Measurements from ENCODE around the gene RAD50.

The RAD50 gene

DNA sequence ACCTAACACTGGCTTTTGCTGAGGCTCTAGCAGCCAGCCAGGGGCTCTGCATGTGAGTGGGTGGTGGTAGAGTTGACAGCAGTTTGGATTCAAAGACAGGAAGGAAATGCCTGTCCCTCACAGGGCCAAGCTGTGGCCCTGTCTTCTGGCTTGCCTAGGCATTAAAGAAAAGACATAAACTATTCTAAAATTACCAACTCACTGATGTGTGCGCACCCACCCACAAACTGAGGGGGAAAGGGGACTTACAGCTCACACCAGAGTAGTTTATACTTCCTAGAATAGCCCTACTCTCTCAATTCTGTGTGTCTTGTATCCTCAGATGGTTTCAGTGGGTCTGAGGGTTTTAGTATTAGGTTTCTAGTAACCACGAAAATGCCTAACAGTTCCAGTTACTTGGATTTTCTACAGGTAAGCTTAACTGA is 82.9 kb downstream of the RAD50 start:
- DNase-seq: no peak

DNA sequence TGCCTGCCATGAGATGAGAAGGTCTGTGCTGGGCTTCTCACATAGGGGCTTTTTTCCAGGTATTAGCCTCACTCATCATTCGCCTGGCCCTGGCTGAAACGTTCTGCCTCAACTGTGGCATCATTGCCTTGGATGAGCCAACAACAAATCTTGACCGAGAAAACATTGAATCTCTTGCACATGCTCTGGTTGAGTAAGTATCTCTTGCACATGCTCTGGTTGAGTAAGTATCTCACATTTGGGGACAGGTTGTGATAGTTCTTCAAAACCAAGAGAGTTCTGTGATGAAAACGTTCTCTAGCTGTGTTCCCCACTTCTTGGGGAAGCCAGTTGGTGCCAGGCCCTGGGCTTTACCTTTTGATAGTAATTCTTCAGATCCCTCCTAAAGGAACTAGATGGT is 83.8 kb downstream of the RAD50 start:
- no peak for DNase-seq

DNA sequence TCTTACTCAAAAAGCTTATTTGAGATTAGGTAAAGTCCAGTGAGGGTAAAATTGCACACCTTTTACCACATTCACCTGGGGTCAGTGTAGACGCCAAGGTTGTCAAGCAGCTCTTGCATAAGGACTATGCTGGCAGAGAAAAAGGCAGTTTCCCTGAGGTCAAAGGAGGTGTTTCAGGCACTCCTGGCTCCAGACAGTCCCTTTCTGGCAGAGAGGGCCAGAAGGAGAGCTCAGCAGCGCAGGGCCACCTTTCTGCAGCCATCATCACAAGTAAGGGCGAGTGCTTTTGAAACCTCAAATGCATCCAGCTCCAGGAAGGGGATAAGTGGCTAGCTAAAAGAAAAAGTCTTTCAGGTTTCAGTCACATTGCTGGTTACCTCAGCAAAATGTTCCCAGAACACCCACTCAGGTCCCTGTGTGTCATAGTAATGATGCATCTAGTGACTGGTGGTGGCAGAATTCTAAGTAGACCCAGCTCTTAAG is 84.5 kb downstream of the RAD50 start:
- no peak for DNase-seq

DNA sequence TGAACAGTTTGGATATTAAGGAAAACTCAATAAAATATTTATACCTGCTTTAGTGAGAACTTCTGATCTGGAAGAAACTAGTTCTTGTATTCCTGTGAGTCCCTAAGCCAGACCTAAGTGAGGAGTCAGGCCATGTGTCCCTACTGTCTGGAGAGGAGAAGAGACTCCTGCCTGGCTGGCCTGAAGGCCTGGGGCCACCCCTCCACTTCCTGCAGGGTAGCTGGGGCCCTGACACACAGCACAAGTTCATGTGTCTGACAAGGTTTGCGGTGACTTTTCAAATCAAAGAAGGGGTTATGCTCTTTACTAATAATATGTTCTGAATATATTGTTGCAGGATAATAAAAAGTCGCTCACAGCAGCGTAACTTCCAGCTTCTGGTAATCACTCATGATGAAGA is 85.1 kb downstream of the RAD50 start:
- no peak for DNase-seq

DNA sequence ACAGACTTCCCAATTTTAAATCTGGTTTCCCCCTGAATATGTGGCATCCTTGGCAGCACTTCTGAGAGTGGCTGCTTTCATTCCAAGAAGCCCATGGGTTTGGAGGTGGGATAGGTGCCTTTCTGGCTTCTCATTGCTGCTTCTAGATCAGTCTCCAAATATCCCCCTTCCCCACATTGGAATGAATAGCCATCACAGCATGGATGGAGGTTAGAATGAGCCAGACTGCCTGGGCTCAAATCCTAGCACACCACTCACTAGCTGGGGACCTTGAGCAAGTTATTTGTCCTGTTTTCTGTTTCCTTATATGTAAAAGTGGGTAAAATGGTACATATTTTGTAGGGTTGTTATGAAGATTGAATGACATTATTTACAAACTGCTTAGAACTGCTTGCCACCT is 87.4 kb downstream of the RAD50 start:
- no peak for DNase-seq

DNA sequence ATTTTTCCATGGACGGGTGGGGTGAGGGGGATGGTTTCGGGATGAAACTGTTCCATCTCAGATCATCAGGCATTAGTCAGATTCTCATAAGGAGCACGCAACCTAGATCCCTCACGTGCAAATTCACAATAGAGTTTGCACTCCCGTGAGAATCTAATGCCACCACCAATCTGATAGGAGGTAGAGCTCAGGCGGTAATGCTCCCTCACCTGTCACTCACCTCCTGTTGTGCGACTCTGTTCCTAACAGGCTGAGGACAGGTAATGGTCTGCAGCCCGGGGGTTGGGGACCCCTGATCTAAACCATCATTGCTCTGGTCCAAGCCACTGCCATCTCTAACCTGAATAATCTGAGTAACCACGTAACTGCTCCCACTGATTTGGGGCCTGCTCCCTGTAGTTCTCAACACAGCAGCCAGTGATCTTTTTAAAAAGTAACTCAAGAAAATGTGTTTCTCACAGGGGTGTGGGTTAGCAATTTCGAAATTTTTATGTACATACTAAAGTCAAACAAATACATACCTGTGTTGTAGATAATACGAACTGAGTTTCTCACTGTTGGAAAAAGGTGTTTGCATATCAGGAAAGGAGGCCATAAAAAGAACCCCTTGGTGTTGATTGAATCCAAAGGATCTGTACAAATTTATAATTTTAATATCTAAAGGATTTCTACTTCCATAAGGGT is 89.9 kb downstream of the RAD50 start:
- DNase-seq: no peak

DNA sequence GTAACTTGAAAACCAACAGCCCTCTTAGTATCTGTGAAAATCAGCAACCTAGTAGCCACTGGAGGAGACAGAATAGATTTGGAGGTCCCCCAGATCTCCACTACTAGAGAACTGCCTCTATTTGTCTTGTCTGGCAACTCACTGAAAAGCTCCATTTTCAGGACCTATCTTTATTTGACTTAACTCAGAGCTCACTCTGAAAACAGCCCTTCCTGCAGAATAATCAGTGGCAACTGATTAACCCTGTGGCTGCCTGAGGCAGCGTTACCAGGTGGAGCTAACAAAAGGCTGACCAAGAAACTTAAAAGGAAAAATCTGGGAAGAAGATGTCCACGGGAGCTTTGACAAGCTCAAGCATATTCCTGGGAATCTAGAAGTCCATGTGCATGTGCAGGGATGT is 90.7 kb downstream of the RAD50 start:
- no peak for DNase-seq

DNA sequence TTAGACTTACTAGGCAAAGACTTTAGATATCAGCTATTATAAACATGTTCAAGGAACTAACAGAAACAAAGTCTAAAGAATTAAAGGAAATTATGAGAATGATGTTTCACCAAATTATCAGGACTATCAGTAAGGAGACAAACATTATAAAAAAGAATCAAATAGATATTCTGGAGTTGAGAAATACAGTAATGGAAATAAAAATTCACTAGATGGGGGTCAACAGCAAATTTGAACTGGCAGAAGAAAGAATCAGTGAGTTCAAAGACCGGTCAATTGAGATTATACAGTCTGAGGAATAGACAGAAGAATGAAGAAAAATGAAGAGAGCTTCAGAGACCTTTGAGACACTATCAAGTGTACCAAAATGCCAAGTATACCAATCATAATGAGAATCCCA is 91.6 kb downstream of the RAD50 start:
- no peak for DNase-seq

DNA sequence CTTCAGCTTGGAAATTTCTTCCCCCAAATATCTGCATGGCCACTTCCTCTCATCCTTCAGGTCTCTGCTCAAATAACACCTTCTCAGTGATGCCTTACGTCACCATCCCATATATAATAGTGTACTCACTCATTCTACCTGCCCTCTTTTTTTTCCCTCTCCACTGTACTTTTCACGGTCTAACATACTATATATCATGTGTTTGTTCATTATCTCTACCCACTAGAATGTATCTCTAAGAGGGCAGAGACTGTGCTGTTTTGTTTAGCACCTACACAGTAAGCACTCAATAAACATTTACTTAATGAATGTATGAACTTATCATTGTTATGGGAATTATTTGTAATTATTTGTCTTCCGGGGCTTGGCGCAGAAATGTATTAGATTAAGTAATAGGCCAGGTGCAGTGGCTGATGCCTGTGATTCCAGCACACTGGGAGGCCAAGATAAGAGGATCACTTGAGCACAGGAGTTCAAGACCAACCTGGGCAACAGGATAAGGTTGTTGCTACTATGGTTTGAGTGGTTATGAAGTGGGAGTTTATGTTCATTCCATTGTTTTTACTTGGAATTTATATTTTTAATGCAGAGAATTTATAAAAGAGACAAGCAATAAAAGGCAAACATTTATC is 95.2 kb downstream of the RAD50 start:
- DNase-seq: no peak

DNA sequence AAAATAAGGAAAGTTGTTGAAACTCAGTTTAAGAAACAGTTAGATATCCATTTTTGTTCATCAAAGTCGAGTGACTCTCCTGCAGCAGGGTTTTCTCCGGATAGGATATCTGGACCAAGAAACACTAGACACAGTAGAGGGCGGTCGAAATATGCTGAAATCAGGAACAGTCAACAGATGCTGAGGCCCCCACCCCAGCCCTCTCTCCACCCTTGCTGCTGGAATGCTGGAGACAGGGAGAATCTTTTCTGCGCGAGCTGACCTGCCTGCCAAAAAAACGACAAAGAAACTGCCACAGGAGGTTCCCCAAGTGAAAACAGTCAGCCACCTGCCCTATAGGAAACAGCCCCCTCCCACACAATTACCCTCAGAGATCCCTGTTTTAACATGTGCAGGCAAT is 96.9 kb downstream of the RAD50 start:
- DNase-seq: no peak

DNA sequence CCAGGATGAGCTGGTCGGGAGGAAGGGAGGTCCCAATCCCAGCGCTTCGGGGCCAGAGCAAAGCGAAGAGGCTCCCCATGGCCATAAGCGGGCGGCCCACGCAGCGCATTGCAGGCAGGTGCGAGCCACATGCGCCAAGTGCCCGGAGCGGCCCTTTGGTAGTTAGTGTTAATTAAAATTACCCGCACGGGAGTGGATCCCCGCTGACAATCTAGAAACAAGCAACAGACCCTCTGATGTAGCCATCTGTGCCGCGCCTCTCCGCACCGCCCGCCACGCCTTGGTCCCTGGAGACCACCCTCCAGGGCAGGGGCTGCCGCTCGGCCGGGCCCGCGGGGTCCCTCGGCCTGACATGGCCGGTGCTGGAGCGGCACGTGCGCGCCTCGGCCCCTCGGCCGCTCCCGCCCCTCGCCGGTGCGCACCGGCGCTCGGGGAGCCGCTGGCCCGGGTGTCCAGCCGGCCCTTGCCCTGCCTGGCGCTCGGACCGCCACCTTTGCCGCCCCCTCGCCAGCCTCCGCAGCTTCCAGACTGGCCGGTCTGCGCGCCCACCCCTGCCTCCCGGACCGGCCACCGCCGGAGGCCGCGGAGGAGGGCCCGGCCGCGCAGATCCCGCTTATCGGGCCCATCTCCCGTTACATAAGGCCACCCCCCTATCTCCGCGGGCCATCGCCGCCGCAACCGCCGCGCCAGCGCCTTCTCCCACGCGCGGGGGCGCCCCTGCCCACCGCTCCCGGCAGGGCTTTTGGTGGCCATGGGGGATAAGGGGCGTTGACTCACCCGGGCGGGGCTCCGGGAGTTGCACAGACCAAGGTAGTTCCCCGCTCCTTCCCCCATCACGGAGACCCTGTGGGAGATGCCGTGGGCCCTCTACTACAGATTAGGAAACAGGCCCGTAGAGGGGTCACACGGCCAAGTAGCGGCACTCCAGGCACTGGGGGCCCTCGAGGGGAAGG is 99.3 kb downstream of the RAD50 start:
- no peak for DNase-seq

DNA sequence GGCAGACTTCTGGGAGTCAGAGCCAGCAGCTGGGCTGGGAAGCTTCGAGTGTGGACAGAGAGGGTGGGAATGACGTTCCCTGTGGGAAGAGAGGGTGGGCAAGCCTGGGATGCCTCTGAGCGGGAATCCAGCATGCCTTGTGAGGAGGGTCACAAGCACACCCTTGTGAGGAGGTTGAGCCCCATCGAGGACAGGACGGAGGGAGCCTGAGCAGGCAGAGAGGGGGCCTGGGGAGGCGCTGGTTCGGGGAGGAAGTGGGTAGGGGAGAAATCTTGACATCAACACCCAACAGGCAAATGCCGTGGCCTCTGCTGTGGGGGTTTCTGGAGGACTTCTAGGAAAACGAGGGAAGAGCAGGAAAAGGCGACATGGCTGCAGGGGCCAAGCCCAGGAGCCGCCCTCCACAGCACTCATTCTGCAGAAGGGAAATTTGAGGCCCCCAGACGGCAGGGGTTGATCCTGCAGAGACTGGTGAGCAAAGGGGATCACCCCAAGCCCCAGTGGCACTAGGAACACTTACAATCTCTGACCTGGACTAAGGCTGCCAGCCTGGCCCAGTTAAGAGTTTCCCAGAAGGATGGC is 100.1 kb downstream of the RAD50 start:
- DNase-seq: no peak

DNA sequence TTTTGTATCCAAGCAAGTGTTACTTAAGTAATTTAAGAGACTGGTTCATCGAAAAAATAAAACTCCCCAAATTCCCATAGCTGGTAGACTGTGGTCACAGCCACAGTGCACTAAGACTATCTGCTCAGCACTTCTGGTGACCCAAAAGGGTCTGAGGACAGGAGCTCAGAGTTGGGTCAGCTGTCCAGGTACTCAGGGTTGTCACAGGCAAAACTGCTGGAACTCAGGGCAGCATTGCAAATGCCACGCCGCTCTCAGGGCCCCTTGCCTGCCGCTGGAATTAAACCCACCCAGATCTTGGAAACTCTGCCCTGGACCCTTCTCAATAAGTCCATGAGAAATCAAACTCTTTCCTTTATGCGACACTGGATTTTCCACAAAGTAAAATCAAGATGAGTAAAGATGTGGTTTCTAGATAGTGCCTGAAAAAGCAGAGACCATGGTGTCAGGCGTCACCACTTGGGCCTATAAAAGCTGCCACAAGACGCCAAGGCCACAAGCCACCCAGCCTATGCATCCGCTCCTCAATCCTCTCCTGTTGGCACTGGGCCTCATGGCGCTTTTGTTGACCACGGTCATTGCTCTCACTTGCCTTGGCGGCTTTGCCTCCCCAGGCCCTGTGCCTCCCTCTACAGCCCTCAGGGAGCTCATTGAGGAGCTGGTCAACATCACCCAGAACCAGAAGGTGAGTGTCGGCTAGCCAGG is 101.1 kb downstream of the RAD50 start, which contains the start of gene IL13:
TSS of gene IL13 (plus strand) at position 498 of the 705 bp plus-strand sequence. CDS start at position 512, 14 bp downstream.
- no peak for DNase-seq

DNA sequence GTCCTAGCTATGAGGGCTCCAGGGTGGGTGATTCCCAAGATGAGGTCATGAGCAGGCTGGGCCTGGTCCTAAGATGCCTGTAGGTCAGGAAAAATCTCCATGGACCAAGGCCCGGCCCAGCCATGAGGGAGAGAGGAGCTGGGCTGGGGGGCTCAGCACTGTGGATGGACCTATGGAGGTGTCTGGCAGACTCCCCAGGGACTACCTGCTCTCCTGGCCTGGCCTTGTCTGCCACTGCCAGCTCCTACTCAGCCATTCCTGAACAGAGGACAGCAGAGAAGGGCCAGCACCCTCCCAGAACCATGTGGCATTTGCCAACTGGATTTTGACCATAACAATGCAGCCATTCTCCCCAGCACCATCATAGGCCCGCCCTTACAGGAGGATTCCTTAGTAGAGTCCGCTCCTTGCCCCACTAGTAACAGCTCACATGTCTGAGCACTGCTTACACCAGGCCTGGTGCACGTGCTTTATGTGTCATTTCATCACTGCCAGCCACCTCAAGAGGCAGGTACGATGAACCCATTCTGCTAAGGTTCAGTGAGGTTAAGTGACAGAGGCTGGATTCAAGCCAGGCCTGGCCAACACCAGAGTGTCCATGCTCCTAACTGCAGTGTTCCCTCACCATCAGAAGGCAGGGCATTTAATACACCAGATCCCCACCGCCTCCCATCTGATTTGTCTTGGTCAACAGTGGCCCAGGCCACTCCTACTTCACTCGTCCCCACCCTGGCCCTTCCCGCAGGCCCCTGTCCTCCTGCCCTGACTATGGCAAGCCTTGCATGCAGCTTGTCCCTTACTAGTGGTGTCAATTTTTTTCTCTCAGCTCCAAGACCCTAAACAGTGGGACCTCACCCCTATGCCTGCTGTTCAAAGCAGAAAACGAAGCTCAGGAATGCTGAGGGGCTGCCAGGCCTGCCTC is 101.9 kb downstream of the RAD50 start:
- no peak for DNase-seq

DNA sequence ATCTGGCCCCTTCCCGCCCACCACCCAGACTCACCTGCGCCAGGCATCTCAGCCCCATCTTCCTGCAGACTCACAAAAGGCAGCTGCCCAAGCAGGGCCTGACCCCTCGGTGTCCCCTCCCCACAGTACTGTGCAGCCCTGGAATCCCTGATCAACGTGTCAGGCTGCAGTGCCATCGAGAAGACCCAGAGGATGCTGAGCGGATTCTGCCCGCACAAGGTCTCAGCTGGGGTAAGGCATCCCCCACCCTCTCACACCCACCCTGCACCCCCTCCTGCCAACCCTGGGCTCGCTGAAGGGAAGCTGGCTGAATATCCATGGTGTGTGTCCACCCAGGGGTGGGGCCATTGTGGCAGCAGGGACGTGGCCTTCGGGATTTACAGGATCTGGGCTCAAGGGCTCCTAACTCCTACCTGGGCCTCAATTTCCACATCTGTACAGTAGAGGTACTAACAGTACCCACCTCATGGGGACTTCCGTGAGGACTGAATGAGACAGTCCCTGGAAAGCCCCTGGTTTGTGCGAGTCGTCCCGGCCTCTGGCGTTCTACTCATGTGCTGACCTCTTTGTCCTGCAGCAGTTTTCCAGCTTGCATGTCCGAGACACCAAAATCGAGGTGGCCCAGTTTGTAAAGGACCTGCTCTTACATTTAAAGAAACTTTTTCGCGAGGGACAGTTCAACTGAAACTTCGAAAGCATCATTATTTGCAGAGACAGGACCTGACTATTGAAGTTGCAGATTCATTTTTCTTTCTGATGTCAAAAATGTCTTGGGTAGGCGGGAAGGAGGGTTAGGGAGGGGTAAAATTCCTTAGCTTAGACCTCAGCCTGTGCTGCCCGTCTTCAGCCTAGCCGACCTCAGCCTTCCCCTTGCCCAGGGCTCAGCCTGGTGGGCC is 103.1 kb downstream of the RAD50 start:
- DNase-seq: no peak

DNA sequence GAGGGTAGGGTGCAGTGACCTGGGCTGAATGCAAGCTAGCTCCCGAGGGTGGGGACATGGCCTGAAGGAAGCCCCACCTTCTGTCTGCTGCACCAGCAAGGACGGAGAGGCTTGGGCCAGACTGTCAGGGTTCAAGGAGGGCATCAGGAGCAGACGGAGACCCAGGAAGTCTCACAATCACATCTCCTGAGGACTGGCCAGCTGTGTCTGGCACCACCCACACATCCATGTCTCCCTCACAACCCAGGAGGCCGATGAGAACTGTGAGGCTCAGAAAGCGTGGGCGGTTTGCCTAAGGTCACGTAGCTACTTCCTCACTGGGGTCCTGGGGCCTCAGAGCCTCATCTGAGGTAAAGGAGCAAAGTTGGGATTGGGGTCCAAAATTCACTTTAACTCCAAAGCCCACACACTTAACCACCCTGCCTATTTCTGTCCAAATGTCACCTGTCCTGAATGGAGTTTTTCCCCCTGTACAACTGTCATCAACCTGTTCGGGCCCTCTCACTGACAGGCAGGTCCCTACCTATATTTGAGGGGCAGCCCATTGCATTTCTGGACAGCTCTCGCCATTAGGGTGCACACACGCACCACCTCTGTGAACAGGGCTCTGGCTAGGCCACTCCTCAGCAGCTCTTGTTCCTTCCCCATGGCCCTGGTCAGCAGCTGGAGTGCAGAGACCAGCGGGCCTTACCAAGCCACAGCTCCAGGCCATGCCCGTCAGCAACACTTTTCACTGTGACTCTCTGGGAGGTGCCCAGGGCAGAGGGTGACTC is 104.6 kb downstream of the RAD50 start:
- no peak for DNase-seq

DNA sequence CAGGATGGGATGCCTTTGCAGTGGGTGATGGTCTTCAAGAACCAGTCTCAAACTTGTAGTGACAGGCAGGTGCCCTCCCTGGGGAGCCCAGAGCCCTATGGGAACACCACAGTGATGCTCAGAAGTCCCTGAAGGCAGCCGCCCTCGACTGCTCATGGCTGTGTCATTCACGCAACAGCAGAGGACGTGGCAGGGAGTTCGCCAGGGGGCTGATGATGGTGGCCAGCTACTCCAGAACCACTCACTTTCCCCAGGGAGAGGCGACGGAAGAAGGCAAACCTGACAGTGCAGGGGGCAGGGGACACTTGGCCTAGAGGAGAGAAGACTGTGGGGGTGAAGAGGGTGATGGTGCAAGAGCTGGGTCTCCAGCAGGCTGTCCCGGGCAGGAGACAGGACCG is 105.2 kb downstream of the RAD50 start:
- DNase-seq: no peak

DNA sequence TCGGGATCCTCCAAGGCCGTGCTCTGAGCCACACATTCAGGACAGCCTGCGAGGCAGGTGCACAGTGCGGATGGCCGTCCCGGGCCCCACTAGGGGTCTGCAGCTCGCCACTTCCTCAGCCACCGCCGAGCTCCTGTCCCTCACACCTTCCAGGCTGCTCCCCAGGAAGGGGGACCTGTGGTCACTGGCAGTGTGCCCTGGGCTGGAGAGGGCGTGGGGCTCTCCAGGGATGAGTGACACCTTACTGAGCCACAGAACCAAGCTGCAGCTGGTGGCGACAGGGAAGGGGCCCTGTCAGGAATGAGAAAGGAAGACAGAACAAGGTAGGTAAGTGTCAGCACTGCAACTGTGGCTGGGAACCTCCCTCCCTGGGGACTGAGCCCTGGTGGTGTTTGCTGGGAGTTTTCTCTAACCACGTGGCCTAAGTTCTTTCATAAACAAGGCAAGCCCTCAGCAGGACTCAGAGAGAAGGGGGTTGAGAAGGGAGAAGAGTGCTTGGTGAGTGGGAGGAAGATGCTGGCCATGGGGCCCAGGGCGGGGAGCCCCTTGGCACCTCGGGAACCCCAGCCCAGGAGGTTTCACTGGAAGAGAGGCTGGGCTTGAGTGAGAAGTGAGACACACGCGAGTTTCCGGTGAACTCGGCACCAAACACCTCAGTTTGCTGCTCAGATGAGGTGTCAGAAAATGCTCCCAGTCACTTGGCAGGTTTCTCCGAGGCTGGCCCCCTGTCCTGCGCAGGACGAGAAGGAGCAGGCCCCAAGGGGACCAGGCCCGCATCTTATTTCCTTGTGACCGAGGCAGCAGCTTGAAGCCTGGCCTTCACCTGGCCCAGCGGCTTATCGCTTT is 106.4 kb downstream of the RAD50 start:
- no peak for DNase-seq
